ENCODE results near the gene TBC1D5. TPM values are rescaled to one million over a fixed set of nuclear protein-coding genes. Genes with fewer than 3 reads are reported as not detected.

The TBC1D5 gene
- polyA plus RNA-seq, 3 donors = 49.9 to 51.9 (median 51.5) TPM

DNA sequence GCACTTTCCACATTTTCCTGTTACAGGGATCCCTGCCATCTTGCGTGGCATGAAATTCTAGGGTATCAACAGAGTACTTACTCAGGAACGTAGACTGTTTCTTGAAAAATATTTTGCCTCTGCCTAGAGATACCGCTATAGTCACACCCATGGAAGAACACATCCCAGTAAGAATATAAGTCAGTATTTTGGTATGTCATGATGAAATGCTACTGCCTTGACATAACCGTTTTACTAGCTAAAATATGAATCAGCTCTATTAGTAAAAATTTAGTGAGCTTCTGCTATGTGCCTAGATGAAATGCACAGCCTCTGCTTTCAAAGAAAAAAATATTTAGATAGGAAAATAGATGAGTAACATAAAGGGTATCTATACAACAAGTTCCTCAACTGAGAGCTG, 276.4 kb downstream of the TBC1D5 start:
- no peak for DNase-seq (ENCODE audit: extremely low read depth in 1 of 11, low read depth in 9 of 11, low spot score in 4 of 11)

GRCh38 chr3:17459470-17459993, 282.9 kb downstream of the TBC1D5 start:
- DNase-seq (ENCODE audit: extremely low read depth in 1 of 11, low read depth in 9 of 11, low spot score in 4 of 11) = no peak

DNA sequence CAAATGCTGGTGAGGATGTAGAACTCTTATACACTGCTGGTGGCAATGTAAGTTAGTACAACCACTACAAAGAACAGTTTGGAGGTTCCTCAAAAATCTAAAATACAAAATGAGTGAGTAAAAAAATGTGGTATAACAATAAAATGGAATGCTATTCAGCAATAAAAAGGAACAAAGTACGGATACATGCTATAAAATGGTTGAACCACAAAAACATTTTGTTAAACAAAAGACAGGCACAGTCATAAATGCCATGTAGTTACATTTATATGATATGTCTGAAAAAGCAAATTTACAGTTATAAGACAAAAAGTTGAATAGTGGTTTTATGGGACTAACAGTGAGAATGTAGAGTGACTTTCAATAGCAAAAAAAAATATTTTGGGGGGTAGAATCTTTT, 285.8 kb downstream of the TBC1D5 start:
- no peak for DNase-seq (ENCODE audit: extremely low read depth in 1 of 11, low read depth in 9 of 11, low spot score in 4 of 11)

DNA sequence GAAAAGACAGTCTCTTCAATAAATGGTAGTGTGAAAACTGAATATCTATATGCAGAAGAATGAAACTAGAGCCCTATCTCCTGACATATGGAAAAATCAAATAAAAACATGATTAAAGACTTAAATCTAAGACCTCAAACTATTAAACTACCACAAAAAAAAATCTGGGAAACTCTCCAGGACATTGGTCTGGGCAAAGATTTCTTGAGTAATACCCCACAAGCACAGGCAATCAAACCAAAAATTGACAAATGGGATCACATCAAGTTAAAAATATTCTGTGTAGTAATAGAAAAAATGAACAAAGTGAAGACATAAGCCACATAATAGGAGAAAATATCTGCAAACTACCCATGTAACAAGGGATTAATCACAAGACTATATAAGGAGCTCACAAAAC, 286.4 kb downstream of the TBC1D5 start:
- no peak for DNase-seq (ENCODE audit: extremely low read depth in 1 of 11, low read depth in 9 of 11, low spot score in 4 of 11)

DNA sequence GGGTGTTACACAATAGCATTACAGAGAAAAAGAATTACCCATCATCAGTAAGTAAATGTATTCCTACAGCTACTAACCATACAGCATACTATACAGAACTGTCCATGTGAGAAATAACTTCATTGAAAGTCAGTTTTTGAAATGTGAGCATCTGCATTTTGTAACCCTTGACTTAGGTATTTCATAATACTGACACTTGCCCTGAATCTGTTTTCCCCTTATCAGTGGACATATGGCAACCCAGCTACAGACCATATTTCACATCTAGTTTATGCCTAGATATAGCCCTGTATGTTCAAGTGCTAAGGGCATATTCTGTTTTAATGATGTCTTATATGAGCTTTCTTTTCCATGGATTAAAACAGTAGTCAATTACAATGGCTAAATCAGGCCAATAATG, 297.6 kb downstream of the TBC1D5 start:
- no peak for DNase-seq (ENCODE audit: extremely low read depth in 1 of 11, low read depth in 9 of 11, low spot score in 4 of 11)

DNA sequence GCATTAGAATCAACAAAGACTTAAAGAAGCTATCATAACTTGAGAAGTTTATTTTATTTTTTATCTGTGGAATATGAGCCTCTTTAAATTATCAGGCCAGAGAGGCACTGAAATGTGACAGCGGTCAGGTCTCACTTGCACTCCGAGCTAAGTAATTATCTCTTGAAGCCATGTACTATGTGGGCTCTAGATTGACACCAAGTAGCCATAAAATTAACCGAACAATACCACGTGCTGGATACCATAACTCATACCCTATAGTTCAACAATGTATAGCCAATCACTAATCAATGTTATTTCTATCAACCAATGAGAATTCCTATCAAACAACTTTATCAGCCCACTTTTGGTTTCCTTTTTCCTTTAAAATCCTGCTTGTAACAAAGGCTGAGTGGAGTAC, 299.3 kb downstream of the TBC1D5 start:
- no peak for DNase-seq (ENCODE audit: extremely low read depth in 1 of 11, low read depth in 9 of 11, low spot score in 4 of 11)

- no peak for DNase-seq (ENCODE audit: extremely low read depth in 1 of 11, low read depth in 9 of 11, low spot score in 4 of 11)
Measured at GRCh38 chr3:17442332-17443049, 299.9 kb downstream of the TBC1D5 start.

- DNase-seq (ENCODE audit: extremely low read depth in 1 of 11, low read depth in 9 of 11, low spot score in 4 of 11) = no peak
Measured at GRCh38 chr3:17433876-17434275, 308.6 kb downstream of the TBC1D5 start.

DNA sequence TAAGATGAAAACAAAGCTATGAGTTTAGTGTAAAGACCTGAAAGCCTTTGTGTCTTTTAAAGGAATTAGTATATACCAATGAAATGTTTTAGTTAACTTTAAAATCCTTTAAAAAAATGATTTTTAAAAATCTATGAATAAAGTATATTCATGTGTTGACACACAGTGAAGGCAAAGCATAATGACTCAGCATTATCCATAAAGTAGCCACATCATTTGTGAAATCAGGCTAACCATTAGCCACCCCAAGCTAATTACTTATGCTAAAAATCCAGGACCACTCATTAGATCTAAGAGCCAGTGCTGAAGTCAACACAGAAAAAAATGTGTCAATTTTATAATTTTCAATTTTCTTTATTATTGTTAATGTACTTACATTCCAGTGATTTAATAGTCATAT, 310.2 kb downstream of the TBC1D5 start:
- no peak for DNase-seq (ENCODE audit: extremely low read depth in 1 of 11, low read depth in 9 of 11, low spot score in 4 of 11)

- no peak for DNase-seq (ENCODE audit: extremely low read depth in 1 of 11, low read depth in 9 of 11, low spot score in 4 of 11)
Measured at GRCh38 chr3:17431484-17432045, 310.9 kb downstream of the TBC1D5 start.

DNA sequence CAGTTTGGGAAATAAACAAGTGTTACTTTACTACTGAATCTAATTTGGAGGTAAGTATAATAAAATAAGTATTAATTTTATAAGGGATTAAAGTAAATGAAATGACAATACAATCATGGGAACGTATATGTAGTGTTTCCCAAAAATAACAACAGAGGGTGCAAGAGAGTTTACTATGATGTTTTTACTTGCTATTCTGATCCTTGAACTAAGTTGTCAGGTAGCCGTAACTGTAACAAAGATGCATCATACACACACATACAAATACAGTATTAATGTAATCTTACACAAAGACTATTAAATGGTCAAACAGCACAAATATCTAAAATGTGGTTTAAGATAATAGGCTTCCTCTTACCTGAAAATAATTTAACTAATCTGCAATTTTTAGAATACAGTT, 311.4 kb downstream of the TBC1D5 start:
- DNase-seq (ENCODE audit: extremely low read depth in 1 of 11, low read depth in 9 of 11, low spot score in 4 of 11) = peak in 3 of 11 donors; percentile 11 to 30 (median 14)

- no peak for DNase-seq (ENCODE audit: extremely low read depth in 1 of 11, low read depth in 9 of 11, low spot score in 4 of 11)
Measured at GRCh38 chr3:17430582-17430981, 311.8 kb downstream of the TBC1D5 start.

GRCh38 chr3:17423786-17424536, 318.5 kb downstream of the TBC1D5 start:
- no peak for DNase-seq (ENCODE audit: extremely low read depth in 1 of 11, low read depth in 9 of 11, low spot score in 4 of 11)

- no peak for DNase-seq (ENCODE audit: extremely low read depth in 1 of 11, low read depth in 9 of 11, low spot score in 4 of 11)
Measured at GRCh38 chr3:17422636-17423035, 319.8 kb downstream of the TBC1D5 start.

- DNase-seq (ENCODE audit: extremely low read depth in 1 of 11, low read depth in 9 of 11, low spot score in 4 of 11) = no peak
Measured at GRCh38 chr3:17420668-17421067, 321.8 kb downstream of the TBC1D5 start.

- peak in 10 of 11 donors; percentile 6 to 52 (median 22) for DNase-seq (ENCODE audit: extremely low read depth in 1 of 11, low read depth in 9 of 11, low spot score in 4 of 11)
Measured at GRCh38 chr3:17412950-17413530, 329.4 kb downstream of the TBC1D5 start.

DNA sequence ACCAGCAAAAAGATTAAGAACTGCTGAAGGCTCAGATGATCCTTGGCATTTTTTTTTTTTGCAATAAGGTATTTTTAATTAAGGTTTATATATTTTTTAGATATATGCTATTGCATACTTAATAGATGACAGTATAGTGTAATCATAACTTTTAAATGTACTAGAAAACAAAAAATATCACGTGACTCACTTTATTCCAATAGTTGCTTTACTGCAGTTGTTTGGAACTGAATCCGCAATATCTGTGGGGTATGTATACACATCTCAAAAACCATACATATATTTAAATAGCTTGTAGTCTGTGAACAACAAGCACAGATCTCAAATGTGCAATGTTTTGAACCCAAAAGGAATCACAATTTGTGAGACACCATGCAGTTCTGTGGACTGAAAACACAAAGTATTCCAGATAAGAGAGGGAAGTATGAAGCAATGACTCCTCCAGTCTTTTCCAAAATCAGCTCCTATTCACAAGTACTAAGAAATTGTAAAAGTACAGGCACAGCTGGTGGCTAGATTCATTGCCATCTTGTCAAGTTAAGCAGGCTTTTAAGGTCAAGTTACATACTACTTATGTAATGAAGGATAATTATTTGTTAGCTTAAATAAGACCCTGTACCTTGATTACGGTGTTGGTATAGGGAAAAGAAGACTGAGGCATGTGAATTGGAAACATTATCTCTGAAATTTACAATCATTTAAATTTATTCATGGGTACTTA, 331.1 kb downstream of the TBC1D5 start:
- DNase-seq (ENCODE audit: extremely low read depth in 1 of 11, low read depth in 9 of 11, low spot score in 4 of 11) = no peak

- DNase-seq (ENCODE audit: extremely low read depth in 1 of 11, low read depth in 9 of 11, low spot score in 4 of 11) = no peak
Measured at GRCh38 chr3:17407576-17407975, 334.9 kb downstream of the TBC1D5 start.

GRCh38 chr3:17404548-17404947, 337.9 kb downstream of the TBC1D5 start:
- no peak for DNase-seq (ENCODE audit: extremely low read depth in 1 of 11, low read depth in 9 of 11, low spot score in 4 of 11)
